HG03095 (cell line): ENCODE results near the gene CHRM1.
"Not testable (repeated sequence)": the region's sequence is repeated elsewhere in the genome, so short reads cannot be mapped to it uniquely, and the experiment has no call there.

Experiments
- ATAC-seq: cut with Tn5 transposase; IDR thresholded peaks from one replicate; pipeline ENCODE4 v1.9.1; 2021; ENCODE audit warnings: moderate library complexity; ENCODE audit not compliant: unreplicated experiment

The CHRM1 gene

GRCh38 chr11:62921201-62921572, at the start of gene CHRM1:
Gene CHRM1 (minus strand): TSS chr11:62921363. CDS start chr11:62911100, 10,263 bp downstream.
- ATAC-seq, result no peak

GRCh38 chr11:62965574-62965973, 44.4 kb upstream of the CHRM1 start:
- ATAC-seq, result no peak

DNA sequence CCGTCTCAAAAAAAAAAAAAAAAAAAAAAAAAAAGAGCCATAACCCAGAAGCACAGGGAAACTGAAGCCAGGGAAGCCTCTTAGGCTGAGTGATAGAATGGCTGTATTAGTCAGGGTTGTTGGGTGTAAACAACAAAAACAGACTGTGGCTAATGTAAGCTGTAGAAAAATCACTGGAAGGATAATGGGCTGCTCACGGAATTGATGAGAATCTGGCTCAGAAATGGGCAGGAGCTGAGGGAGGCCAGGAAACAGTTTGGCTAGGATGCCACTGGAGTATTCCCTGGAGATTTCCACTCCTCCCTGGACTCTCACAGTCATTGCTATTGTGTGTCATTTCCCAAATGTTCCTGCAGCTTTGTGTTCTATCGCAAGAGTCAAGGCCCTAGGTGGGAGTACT, 41.2 kb upstream of the CHRM1 start:
- ATAC-seq, result no peak

GRCh38 chr11:62961017-62961570, 39.9 kb upstream of the CHRM1 start:
- no peak for ATAC-seq

DNA sequence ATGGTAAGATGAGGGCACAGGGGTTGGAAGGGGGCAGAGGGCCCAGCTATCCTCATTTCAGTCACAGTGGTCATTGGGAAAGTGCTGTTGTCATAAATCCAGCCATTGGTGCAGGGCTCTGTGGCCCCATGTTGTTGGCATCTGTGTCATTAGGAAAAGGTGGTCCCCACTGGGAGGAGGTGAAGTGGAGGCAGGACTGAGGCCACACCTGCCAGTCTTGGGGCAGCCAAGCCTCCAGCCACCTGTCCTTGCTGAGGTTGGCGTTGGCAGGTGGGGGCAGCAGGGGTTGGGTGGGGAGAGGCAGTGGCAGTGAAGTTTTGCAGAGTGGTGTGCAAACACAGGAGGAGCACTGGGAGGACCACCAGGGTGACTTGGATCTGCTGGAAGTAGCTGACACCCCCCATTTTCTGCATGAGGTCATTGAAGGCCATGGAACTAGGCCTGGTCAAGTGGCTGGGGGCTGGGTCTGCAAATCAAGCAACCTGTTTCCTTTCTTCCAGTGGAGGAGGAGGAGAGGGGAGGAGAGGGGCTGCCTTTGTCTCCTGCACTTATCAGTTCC, 38.3 kb upstream of the CHRM1 start:
- no peak for ATAC-seq

DNA sequence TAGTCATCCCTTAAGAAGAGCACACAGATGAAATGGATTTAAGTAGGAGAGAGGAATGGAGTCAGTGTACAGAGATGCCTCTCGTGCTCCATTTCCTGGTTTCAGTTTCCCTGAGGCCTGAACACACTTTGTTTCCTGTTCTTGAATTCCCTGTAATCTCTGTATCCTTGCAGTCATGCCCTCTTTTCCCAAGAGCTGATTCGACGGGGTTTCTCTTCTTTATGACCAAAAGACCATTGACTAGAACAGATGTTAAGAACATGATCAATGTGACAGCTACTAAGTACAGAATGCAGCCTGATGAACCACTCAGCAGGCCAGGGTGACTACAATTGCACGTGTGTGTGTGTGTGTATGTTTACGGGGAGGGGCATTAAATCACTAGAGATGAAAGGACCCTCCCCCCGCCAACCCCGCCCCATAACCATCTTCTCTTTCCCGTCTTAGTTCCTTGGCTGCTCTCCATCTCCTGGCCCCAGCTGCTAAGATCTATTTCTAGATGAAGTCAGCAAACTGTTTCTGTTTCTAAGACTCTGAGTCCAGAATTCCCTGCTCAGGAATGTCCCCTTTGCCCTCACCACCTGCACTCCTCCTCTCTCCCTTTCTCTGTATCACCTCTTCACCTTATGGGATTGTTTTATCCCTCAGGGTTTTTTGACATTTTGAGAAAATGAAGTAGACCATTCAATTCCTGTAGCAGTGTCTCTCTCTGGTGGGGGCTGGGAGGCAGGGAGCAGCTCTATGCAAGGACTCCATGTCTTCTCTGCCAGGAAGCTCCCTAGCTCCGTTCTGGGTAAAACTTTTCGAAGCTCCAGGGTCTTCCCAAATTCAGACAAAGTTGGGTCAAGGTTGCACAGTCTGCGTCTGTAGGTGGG, 37.6 kb upstream of the CHRM1 start:
- no peak for ATAC-seq

- ATAC-seq, result no peak
Measured at GRCh38 chr11:62957147-62957546, 36.0 kb upstream of the CHRM1 start.

- no peak for ATAC-seq
Measured at GRCh38 chr11:62954478-62954877, 33.3 kb upstream of the CHRM1 start.

DNA sequence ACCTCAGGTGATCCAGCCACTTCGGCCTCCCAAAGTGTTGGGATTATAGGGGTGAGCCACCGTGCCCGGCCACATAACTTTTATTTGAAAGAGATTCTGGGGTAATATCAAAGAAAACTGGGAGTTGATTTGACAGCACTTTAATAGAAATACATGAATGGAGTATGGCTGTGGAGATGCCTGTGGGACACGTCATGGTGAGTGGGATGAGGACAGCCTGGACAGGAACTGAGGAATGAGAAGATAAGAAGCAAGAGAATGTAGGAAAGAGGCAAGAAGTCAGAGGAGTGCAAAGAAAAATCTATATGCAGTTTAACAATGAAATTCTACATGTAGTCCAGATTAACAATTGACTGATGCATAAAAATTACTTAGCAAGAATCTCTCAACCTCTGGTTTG, 32.6 kb upstream of the CHRM1 start:
- ATAC-seq, result no peak

DNA sequence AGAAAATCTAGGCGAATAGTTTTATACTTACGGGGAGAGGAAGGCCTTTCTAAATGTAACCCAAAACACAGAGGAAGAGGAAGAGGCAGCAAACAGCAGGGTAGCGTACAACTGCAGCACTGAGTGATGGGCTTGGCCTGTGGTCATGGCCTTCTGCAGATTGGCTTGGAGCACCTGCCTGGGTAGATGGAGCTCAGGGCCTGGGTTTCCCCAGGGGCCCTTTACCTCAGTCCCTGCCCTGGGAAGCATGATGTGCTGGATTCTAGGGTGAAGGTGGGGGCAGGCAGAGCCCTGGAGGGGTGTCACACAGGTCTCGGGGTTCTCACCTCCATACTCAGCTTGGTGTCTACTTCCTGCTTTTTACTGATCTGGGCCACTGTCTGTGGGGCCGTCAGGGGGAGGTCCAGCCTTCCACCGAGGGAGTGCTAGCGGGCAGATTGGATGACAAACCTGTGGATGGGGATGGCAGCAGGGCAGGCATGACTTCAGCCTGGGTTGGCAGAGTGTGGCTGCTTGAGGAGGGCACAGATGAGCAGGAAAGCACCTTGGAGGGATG, 27.7 kb upstream of the CHRM1 start:
- no peak for ATAC-seq

DNA sequence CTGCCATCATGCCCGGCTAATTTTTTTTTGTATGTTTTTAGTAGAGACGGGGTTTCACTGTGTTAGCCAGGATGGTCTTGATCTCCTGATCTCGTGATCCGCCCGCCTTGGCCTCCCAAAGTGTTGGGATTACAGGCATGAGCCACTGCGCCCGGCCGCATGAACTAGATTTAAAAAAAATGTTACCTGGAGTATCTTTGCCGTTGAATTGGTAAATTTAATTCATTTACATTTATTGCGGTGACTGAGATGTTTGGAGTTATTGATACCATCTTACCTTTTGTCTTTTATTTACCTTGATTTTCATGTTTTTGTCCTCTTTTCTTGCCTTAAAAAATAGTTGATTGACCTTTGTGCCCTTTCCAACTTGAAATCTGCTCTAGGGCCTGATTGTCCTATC, 24.4 kb upstream of the CHRM1 start:
- ATAC-seq, result not testable (repeated sequence)

DNA sequence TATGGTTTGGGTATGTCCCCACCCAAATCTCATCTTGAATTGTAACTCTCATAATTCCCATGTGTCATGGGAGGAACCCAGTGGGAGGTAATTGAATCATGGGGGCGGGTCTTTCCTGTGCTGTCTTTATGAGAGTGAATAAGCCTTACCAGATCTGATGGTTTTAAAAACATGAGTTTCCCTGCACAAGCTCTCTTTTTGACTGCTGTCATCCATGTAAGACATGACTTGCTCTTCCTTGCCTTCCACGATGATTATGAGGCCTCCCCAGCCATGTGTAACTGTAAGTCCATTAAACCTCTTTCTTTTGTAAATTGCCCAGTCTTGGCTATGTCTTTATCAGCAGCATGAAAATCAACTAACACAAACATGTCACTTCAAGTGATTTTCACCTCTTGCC, 16.4 kb upstream of the CHRM1 start:
- not testable (repeated sequence) for ATAC-seq

DNA sequence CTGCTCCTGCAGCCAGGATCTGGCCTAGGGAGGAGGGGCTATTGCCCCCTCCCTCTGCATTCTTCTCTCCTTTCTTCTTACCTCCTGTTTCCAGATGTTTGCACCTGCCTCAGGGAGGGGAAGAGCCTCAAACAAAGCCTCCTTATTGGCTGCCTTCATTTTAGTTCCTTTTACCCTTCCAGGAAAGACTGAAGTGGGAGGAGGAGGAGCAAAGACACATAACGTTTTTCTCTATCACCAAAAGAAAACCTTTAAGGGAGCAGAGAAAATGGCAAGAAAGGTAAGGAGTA, 13.3 kb upstream of the CHRM1 start:
- ATAC-seq, result no peak

GRCh38 chr11:62933750-62934495, 12.8 kb upstream of the CHRM1 start:
- ATAC-seq, result no peak

DNA sequence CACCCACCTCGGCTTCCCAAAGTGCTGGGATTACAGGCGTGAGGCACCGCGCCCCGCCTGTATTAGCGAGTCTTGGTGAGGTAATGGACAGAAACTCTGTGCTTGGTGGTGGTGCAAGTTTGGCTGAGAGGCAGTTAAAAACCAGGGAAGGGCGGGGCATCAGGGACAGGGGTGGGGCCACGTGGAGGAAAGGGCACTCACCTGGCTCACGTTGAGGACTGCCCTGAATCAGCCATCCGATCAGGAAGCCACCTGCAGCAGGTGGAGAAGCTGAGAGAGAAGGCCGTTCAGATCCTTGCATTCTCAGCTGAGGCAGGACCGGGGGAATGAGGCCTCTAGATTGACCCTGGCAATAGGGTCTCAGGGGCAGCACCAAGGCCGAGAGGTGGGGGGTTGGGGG, 12.1 kb upstream of the CHRM1 start:
- ATAC-seq, result no peak

DNA sequence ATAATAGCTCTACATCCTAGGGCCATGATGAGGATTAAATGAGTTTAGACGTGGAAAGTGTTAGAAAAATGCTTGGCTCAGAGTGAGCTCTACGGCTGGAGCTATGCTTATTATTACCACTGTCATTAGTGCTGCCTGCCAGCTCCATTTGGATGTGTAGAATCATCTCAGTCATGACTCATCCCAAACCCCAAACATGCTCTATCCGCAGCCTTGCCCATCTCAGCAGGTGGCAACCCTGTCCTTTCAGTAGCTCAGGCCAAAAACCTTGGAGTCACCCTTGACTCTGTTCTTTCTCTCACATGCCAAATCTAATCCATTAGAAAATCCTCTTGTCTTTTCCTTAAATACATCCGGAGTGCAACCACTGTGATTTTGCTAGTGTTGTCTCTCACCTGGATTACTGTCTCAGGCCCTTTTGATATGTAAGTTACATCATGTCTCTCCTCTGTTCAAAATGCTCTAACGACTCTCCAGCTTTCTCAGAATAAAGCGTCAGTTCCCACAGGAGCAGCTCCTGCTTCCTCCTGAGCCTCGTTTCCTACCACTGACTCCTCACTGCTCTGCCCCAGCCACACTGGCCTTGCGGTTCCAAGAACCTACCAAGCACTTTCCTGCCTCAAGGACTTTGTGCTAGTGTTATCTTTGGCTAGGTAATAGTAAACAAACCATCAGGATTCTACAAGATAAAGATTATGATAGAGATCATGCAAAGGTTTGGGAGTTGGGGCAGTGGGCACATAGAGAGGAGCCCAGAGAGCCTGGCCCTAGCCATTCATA, 10.5 kb upstream of the CHRM1 start:
- ATAC-seq, result no peak

GRCh38 chr11:62930666-62931065, 9.5 kb upstream of the CHRM1 start:
- ATAC-seq, result no peak

GRCh38 chr11:62930157-62930556, 9.0 kb upstream of the CHRM1 start:
- ATAC-seq, result no peak

GRCh38 chr11:62928011-62928410, 6.8 kb upstream of the CHRM1 start:
- no peak for ATAC-seq

DNA sequence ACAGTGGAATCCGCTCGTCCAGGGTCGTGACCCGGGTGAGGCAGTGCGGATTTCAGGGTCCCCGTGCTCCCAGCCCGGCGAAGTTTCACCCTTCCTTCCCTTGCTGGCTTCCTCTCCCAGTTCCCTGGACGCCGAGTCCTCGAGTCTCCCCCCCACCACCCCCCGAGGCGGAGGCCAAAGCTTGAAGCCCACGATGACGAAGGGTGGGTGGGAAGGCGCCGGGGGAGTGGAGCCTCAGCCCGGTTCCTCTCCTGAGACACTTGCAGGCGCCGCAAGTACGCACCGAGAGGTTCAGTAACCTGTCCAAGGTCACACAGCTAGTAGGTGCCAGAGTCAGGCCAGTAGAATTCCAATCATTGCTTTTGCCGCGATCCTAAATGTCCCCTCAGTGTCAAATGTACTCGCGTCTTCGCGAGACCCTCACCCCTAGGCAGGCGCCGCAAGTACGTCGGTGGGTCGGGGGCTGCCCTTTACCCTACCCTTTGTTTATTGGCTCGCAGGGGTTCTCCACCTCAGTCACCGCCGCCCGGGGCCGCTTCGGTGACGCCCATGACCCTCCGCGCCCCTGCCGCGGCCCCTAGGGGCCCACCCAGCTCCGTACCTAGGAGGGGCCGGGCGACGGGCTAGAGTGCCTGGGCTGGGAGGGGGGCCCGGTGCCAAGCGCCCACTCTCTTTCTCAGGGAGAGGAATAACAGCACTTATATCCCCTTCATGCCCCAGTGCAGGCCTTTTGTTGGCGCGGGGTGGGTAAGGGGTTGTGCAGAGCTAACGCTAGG, 5.7 kb upstream of the CHRM1 start:
- no peak for ATAC-seq
